Measurements from ENCODE around the gene MYBPHL.

DNA sequence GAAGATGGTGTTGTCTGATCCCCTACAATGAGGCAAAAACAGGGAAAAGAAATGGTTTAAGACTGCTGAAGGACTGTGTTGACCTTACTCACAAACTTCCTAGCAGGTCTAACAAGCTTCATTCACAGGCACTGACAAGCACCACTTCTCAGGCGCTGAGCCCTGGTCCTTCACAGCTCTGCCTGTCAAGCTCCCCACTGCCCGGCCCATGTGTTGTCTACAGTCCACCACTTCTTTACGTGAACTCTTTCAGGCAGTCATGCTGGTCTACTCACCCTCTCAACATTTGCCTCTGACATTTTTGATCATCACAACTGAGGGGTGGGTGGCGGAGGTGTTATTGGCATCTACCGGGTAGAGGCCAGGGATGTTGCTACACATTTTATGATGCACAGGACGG, 40.7 kb upstream of the MYBPHL start:
- no peak for TF ChIP-seq CTCF (IDR thresholded peaks at IDR 0.05)
- TF ChIP-seq POLR2A (IDR thresholded peaks at IDR 0.05), result no peak
